Activated CD4-positive, alpha-beta T cell treated with anti-CD3 and anti-CD28 coated beads for 24 hours (primary cell): ENCODE results near the gene PIAS1.
A peak's percentile ranks its signal among the peaks of the same experiment; 100 is the strongest.
"Not testable (repeated sequence)": the region's sequence is repeated elsewhere in the genome, so short reads cannot be mapped to it uniquely, and the experiment has no call there.

Experiments used
- DNase-seq, 2 donors: peaks; one replicate each; pipeline ENCODE4 v3.0.0-alpha.2; 2020; ENCODE audit warnings: low read depth in 2 of 2

PIAS1 gene

GRCh38 chr15:68218847-68219798 is 165.0 kb downstream of the PIAS1 start:
- DNase-seq, result no peak

- no peak for DNase-seq
Measured at GRCh38 chr15:68220489-68220888, 166.4 kb downstream of the PIAS1 start.

GRCh38 chr15:68220967-68221366 is 166.9 kb downstream of the PIAS1 start:
- DNase-seq, result no peak

- not testable (repeated sequence) for DNase-seq
Measured at GRCh38 chr15:68221530-68222431, 167.7 kb downstream of the PIAS1 start.

- DNase-seq, result not testable (repeated sequence)
Measured at GRCh38 chr15:68222432-68222743, 168.3 kb downstream of the PIAS1 start.

- no peak for DNase-seq
Measured at GRCh38 chr15:68223171-68223570, 169.1 kb downstream of the PIAS1 start.

DNA sequence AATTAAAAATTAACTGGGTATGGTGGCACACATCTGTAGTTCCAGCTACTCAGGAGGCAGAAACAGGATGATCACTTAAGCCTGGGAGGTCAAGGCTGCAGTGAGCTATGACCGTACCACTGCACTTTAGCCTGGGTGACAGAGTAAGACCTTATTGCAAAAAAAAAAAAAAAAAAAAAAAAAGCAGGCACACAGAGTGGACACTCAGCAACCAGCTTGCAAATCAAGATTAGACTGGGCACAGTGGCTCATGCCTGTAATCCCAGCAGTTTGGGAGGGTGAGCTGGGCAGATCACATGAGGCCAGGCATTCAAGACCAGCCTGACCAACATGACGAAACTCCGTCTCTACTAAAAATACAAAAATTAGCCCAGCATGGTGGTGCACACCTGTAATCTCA is 170.0 kb downstream of the PIAS1 start:
- DNase-seq, result no peak

DNA sequence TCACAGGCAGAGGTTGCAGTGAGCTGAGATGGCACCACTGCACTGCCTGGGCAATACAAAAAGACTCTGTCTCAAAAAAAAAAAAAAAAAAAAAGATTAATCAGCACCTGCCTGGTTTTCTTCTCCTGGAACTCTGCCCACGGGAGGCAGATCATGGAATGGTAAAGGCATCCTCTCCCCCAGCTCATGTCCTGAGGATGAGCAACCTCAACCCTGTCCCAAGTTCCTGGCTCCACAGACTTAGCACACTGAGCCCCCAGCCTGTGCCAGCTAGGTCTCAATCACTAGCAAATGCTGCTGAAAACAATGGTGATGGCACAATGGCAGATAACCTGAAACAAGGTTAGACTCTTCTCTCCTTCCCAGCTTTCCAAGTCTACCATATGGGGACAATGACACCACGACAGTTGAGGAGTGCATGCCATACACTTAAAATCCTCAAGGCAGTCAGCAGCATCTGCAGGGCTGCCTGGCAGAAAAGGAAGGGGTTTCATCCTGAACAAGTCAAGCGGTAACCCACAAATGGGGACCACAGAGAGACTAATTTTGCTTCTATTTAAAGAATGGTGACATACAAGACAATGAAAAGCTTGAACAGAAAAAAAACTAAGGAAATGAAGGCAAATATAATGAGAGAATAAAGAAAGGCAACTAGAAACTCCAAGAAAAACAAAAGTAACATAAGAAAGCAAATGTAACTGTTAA is 170.6 kb downstream of the PIAS1 start:
- no peak for DNase-seq

GRCh38 chr15:68225442-68225841 is 171.3 kb downstream of the PIAS1 start:
- not testable (repeated sequence) for DNase-seq

DNA sequence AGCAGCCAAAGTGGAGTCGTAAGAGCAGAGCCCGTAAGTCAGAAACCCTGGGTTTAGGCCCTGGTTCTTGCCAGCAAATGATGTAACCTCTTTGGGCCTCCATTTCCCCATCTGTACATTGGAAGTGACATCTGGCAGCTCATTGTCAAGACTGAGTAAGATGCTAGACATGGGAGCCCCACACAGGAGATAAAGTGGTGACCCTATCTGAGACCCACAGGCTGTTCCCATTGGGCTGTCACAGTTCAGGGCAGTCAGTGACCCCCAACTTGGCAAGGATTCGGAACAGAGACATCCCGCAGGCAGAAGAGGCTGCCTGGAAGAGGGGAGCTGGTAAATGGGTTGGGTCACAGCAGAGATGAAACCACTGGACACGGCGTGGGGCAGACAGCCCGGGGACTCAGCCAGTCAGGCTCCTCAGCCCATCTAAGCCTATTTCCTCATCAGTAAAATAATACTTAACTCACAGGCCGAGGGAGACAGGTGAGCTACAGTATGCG is 173.6 kb downstream of the PIAS1 start:
- DNase-seq, result no peak

GRCh38 chr15:68228143-68228970 is 174.2 kb downstream of the PIAS1 start:
- DNase-seq, result no peak

- DNase-seq, result no peak
Measured at GRCh38 chr15:68228971-68229385, 174.9 kb downstream of the PIAS1 start.

DNA sequence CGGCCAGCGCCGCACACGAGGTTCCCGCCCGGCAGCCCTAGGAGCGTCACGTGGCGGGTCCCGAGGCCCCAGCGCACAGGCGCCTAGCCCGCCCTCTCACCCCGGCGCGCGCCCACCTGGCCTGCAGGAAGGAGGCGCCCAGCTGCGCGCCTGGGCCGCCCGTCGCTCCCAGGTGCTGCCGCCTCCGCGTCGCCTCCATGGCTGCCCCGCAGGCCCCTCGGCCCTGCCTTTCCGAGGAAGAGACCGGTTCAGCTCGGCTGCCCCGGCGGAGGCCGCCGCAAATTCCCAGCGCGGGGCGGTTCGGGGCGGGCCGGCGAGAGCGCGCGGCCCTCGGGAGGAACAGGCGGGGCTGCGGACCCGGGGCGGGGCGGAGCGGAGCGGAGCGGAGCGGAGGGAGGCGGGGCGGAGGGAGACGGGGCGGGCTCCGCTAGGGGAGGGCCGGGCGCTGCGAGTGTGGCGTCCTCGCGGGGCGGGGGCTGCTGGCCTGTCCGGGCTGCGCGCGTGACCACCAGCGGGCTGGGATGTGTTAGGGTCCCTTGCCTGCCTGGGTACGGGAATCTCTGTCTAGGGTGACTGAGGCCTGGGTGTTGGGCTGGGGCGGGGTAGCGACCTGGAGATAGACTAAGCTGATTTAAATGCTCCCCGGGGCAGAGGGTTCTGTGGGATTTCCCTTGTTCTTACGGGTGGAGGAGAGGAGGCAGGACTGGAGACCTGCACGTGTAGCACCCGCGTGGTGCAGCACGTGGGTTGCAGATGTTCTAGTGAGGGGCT is 175.5 kb downstream of the PIAS1 start, which contains the start of gene CLN6:
CLN6 (minus strand) TSS at position 343 of the 771 bp plus-strand sequence; CDS start at position 199, 144 bp downstream.
- DNase-seq, result peak; percentile 68 to 84

- DNase-seq, result no peak
Measured at GRCh38 chr15:68230157-68231100, 176.3 kb downstream of the PIAS1 start.

DNA sequence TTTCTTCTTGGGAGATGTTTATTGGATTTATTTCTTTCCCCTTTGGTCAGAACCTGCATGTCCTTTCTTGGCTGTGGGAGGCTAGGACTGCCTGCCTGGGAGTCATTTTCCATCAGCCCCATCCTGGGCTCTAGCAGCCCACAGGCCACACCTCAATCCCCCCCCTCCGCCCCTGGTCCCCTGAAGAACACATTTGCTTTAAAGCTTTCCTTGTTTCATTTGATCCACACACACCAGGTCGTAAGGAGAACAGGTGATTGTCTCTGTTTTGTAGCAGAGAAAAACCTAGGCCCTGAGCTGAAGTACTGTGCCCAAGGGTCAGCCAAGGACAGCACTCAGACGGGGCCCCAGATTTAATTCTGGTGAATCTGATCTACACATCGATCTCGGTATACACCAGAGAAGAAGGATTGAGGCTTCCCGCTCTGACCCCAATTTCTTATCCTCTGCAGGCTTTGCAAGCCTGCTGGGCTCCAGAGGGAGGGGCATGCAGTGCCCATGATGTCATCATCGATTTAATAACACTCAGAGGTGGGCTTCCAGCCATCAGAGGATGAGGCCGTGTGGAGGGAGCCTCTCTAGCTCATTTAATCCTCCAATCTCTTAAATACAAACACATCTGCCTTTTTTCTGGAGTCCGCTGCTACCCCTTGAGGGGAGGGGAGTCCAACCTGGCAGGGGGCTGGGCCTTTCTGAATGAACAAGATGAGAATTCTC is 177.1 kb downstream of the PIAS1 start:
- DNase-seq, result no peak

- DNase-seq, result no peak
Measured at GRCh38 chr15:68232449-68232848, 178.3 kb downstream of the PIAS1 start.

GRCh38 chr15:68232937-68233336 is 178.8 kb downstream of the PIAS1 start:
- no peak for DNase-seq

DNA sequence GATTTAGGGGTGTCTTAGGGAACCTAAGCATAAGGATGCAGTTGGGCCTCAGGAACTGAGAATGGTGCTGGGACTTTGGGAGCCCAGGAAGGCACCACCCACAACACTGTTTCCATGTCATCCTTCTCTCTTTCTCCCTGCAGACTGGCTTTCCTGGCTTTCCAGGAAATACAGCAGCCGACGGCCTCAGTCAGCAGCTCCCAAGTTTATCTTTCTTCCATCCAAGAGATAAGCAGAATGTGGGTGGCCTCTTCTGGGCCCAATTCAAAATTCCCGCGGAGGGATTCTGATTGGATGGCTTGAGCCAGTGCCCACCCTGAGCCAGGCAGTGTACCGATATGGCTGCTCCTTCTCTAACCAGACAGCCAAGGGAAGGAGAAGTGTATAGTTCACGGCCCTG is 179.9 kb downstream of the PIAS1 start:
- no peak for DNase-seq
